ENCODE measurements around the gene PCDH17.

The PCDH17 gene

GRCh38 chr13:57740719-57741118, 109.2 kb downstream of the PCDH17 start:
- no peak for DNase-seq

GRCh38 chr13:57748096-57748495, 116.6 kb downstream of the PCDH17 start:
- no peak for DNase-seq

- DNase-seq = no peak
Observed at GRCh38 chr13:57760951-57761350, 129.4 kb downstream of the PCDH17 start.

- no peak for DNase-seq
Observed at GRCh38 chr13:57763689-57764088, 132.1 kb downstream of the PCDH17 start.

All from stimulated activated CD4-positive, alpha-beta T cell treated with anti-CD3 and anti-CD28 coated beads, Interleukin-12 subunit alpha, Interleukin-12 subunit beta, amount 100 ng/mL, for 4 hours (primary cell).